Kidney tubule cell (primary cell): ENCODE results near the gene SRRM2.
A peak's percentile ranks its signal among the peaks of the same experiment; 100 is the strongest.

Experiments used
- DNase-seq: peaks from one replicate; pipeline ENCODE4 v3.0.0-alpha.2; 2018; ENCODE audit warnings: low spot score

Gene SRRM2

DNA sequence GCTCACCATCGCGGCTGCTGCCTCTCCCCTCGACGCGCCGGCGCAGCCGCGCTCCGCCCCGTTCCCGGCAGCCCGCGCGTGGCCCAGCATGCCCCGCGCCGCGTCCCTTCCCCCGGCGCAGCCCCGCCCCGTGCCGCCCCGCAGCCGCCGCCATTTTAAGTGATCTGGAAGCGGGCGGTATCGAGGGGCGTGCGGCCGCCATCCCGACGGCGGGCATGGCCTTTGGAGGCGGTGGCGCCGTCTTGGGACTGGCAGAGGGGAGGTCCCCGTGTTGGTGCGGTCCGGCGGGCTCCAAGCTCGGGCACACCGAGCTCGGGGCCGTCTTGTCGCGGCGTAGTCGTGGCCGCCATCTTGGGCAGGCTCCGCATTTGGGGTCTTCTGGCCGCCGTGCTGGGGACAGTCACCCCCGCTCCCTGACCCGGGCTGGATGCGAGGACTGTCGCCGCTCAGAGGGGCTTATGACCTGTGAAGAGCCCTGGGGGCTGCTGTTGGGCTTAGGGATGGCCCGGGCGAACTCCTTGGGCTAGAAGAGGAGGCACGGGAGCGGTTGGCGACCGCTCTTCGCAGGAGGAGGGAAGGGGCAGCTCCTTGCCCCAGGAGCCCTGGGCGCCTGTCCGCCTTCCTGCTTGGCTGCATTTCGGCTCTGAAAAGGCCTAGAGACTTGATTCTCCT, 24.9 kb downstream of the SRRM2 start, which contains the start of gene ELOB:
Gene ELOB (minus strand): TSS at position 50 of the 672 bp plus-strand sequence. CDS start 41 bp downstream, at position 9.
- peak; percentile 88 for DNase-seq

DNA sequence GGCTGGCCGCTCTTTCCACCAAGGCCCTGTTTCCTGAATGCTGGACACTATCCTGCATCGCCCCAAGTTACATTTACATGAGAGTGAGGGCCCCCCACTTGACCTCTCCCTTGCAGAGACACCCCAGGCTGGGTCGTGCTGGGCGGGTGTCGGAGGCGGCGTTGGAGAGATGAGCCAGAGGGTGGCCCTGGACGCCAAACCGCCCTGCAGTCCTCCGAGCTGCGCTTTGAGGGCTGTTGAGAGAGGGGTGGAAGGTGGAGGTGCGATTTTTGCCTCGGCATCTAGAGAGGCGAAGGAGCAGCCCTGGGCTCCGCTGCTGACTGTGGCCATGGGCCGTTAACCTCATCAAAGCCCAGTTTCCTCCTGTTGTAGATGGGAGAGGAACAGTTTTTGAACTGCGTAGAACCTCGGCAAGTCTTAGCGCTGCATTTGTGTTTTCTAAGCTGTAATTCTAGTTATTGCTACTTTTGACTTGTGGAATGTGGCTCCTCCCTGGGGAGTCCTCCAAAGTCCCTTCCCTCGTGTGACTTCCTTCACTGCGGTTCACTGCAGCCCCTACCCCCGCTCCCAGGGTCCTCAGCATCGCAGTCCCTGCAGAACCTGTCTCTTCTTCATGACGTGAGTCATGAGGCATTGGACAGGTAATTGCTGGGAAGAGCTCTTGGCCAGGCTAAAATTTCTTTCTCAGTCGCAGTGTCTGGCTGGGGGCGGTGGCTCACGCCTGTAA, 25.6 kb downstream of the SRRM2 start:
- peak; percentile 59 for DNase-seq

- no peak for DNase-seq
Measured at GRCh38 chr16:2778630-2778958, 26.2 kb downstream of the SRRM2 start.

DNA sequence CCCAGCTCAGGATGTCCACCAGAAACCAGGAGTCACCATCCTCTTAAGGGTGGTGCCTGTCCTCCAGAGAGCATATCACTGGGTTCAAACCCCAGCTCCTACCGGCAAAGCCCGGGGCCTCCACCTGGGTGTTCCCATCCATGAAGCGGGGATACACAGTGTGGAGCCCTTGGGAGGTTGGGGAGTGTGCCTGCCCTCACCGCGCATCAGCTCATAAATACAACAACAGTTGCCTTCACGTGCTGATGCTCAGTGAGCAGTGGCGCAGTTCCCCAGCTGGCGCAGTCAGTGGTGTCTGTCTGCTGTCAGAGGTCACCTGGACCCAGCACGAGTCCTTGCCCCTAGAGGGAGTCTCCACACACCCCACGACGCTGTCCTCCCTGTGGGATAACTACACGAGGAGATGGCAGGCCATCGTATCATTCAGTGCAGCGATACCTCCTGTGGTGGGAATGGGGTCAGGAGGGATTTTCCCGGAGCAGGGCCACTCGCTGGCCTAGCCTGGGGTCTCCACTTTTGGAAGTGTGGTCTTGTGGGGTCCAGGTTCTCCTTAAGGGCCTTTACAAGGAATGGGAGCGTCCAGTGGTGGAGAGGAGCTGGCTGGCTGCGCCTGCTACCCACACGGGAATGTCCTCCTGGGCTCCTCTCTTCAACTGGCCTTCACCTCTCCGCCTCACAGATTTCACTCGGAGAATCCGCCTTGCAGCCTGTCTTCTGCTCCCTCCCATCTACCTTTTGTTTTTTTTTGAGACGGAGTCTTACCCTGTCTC, 26.9 kb downstream of the SRRM2 start:
- no peak for DNase-seq

DNA sequence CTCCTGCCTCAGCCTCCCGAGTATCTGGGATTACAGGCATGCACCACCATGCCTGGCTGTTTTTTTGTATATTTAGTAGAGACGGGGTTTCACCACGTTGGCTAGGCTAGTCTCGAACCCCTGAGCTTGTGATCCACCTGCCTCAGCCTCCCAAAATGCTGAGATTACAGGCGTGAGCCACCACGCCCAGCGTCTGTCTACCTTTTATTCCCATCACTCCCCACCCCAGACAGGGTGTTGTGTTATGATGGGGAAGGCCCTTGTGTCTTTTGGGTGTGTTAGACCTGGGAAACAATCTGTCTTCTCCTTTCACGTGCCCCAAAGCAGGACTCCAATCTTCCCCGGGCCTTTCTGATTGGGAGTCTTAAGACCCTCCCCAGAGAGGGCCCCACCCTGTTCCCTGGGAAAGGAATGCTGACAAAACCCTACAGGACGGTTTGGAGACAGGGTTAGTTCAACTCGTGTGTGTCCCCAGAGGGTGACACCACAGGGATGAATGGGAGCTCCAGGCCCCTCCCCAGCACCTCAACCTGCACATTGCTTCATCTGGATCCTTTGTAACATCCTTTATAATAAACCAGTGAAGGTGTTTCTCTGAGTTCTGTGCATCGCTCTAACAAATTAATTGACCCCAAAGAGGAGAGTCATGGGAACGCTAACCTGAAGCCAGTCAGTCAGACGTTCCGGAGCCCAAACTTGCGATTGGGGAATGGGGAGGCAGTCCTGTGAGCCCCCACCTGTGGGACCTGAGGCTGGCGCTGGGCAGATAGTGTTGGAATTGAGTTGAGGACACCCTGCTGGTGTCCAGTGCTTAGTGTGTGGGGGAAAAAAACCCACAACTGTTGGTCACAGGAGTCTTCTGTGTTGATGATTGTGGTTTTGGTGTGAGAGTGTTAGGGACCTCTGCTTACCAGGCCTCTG, 27.8 kb downstream of the SRRM2 start:
- DNase-seq = no peak

DNA sequence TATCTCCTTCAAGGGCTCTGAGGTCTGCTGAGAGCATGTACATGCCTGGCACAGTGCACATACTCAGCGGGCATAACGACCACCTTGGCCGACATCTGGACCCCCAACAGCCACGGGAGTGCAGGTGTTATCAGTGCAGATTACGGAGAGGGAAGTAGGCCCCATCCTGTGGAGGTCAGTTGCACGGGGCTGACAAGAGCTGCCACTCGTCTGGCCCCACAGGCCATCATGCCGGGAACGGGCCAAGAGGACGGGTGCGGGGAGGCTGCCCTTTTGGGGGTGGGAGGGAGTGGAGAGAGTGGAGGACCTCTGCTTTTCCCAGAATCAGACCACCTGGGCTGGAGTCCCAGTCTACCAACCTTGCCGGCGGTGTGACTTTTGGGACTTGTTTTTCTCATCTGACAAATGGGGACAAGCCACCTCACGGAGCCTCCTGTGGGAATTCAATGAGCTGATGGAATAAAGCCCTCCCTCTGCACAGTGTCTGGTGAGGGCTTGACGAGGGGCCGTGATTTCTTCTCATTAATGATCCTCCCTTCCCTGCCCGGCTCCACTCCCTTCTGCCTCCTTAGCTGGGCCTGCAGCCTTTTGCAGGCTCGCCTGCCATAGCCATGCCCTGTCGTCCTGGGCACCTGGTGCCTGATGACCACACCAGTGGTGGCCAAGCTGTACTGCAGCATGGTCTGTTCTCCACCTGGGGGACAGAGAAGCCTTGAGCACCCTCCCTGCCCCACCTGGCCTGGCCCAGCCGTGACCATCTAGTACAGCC, 30.3 kb downstream of the SRRM2 start:
- no peak for DNase-seq

- DNase-seq = no peak
Measured at GRCh38 chr16:2783581-2784357, 31.3 kb downstream of the SRRM2 start.

DNA sequence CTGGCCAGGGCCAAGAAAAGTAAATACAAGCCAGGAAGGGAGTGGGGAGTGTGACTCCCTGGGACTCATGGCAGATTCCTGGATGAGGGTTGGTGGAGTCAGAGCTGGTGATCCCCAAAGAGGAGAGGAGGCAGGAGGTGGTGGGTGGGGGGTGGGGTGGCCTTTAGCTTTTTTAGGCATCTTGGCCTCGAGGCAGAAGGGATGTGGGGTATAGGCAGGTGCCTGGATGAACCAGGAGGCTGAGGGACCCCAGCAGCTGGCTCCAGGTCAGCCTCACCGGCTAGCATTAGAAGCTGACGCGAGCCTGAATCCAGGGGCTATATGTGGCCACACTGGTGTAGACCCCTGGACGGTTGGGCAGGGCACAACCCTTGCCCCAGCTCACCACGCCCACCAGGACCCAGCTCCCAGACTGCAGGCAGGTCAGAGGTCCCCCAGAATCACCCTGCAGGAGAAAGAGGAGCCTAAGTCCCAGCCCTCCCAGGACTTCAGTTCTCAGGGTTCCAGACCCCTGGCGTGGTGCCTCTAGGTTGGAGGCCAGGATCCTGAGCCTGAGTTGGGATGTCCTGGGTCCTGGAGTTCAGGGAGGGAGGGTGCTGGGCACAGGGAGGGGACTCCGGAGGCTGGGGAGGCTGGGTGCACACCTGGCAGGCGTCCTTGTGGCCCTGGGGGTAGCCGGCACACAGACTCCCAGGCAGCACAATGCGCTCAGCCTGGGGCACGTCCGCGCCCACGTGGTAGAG, 32.1 kb downstream of the SRRM2 start:
- no peak for DNase-seq

- DNase-seq = no peak
Measured at GRCh38 chr16:2785101-2785991, 32.9 kb downstream of the SRRM2 start.

DNA sequence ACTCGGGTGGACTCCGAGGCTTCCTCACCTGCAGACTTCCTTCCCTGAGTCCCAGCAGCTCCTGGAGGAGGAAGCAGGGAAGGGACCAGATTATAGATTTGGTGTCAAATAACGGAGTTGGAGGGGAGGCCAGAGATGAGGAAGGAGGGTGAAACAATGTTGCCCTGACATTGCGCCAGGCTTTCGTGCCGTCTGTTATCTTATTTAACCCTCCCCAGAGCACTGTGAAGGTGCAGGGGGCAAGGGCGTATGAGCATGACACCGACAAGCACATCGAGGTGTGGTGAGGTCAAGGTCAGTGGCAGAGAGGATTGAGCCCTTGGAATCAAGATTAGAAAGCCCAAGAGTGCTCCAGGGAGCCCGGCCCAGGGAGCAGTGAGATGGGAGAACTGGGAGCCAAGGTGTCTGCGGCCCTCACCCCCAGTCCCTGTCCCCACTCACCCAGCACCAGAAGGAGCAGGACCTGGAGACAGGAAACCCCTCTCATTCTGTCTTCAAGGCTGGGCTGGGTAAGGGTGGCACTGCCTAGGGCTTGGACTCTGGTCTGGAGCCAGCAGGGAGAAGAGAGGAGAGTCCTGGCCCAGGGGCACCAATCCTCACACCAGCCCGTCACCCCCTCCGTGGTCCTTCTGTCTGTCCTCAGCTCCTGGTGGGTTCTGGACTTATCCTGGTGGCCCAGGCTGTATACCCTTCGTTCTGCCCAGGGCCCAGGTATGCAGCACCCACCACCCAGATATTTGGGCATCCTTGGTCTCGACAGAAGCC, 33.8 kb downstream of the SRRM2 start:
- DNase-seq = no peak

- DNase-seq = no peak
Measured at GRCh38 chr16:2786826-2787151, 34.4 kb downstream of the SRRM2 start.

- DNase-seq = no peak
Measured at GRCh38 chr16:2787406-2787805, 35.0 kb downstream of the SRRM2 start, which contains the start of gene PRSS33. PRSS33 (minus strand) TSS chr16:2787560; CDS start chr16:2786547, 1,013 bp downstream.

DNA sequence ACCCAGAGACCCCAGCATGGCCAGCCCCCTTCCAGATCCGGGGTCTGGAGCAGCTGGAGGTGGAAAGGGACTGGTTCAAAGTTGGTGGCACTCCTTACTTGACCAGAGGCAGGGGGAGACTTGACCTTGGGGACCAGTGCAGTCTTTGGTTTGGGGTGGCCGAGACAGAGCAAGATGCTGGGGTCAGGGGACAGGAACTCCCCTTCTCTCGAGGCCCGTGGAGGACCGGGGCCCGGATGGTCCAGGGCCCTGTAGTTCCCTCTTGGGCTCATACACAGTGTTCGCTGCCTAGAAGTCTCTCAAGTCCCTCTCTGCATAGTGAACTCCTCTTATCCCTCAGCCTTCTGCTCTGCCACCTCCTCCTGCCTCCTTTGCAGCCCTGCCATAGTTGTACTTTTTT, 35.5 kb downstream of the SRRM2 start:
- no peak for DNase-seq

DNA sequence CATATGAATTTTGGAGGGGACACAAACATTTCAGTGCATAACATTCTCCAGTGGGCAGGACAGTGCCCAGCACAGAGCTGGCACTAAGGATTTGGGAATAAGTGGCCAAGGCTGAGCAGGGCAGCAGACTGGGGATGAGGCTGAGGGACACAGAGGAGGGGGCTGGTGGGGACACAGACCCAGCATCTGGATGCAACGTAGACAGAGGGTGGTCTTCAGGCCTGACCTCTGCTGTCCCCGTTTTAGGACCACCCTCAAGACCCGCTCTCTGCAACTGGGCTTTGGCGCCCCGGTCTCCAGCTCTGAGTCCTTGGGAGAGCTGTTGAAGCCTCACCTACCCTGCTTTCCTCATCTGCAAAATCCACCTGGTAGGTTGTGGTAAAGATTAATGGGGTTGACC, 38.2 kb downstream of the SRRM2 start:
- no peak for DNase-seq

- DNase-seq = no peak
Measured at GRCh38 chr16:2791174-2791573, 38.7 kb downstream of the SRRM2 start.

DNA sequence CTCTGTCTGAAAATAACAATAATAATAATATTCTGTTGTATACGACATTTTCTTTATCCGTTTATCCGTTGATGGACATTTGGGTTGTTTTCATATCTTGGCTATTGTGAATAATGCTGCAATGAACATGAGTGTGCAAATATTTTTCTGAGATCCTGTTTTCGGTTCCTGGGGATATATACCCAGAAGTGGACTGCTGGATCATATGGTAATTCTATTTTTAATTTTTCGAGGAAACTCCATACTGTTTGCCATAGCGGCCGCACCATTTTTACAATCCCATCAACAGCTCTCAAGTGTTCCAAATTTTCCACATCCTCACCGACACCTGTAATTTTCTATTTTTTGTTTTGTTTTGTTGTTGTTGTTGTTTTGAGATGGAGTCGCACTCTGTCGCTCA, 40.5 kb downstream of the SRRM2 start:
- no peak for DNase-seq

DNA sequence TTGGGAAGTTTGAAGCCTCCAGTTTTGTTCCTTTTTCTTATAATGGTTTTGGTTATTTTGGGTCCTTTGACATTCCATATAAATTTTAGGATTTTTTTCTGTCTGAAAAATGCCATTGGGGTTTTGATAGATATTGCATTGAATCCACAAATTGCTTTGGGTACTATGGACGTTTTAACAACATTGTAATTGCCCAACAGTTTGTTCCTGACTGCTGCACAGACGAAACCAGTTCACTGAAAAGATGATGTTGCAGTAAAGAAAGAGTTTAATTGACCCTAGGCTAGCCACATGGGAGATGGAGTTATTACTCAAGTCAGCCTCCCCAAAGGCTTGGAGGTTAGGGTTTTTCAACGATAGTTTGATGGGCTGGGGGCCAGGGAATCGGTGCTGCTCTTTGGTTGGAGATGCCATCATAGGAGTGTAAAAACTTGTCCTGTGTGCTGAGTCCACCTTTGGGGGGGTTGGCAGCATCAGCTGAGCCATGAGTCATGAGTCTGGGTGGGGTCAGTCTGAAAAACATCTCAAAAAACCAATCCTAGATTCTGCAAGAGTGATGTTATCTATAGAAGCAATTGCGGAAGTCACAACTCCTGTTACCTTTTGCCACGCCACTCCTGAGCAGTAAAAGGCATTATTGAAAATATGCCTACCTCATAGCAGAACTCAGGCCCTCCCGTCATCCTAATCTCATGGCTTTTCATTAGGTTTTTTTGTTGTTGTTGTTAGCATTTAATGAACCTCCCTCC, 43.1 kb downstream of the SRRM2 start:
- no peak for DNase-seq
